ENCODE measurements around the gene CES2.

Gene CES2

GRCh38 chr16:66898207-66898606, 37.1 kb upstream of the CES2 start:
- H3K4me3 Mint-ChIP-seq: no peak overlapping the region
- H3K4me1 Mint-ChIP-seq (ENCODE audit: low read depth): peaks cover under 1% of the 10 kb centered on the region
- no peak for DNase-seq (ENCODE audit: low spot score)
- peaks cover under 1% of the 10 kb centered on the region for H3K36me3 Mint-ChIP-seq (ENCODE audit: low read depth)
- H3K9me3 Mint-ChIP-seq: no peaks in the 10 kb centered on the region
- no peak overlapping the region for H3K27ac Mint-ChIP-seq
- no peaks in the 10 kb centered on the region for H3K27me3 Mint-ChIP-seq (ENCODE audit: low read depth)

- Mint-ChIP-seq H3K4me1 (ENCODE audit: low read depth) (no peaks in the 10 kb centered on the region), H3K27me3 (ENCODE audit: low read depth) (no peaks in the 10 kb centered on the region), H3K4me3 (no peak overlapping the region), H3K36me3 (ENCODE audit: low read depth) (no peaks in the 10 kb centered on the region), H3K9me3 (no peaks in the 10 kb centered on the region), H3K27ac (no peak overlapping the region)
- DNase-seq (ENCODE audit: low spot score): no peak
Observed at GRCh38 chr16:66898933-66899309, 36.4 kb upstream of the CES2 start.

- no peaks in the 10 kb centered on the region for H3K9me3 Mint-ChIP-seq
- H3K36me3 Mint-ChIP-seq (ENCODE audit: low read depth): no peaks in the 10 kb centered on the region
- no peak overlapping the region for H3K27ac Mint-ChIP-seq
- no peaks in the 10 kb centered on the region for H3K4me1 Mint-ChIP-seq (ENCODE audit: low read depth)
- H3K27me3 Mint-ChIP-seq (ENCODE audit: low read depth): no peaks in the 10 kb centered on the region
- DNase-seq (ENCODE audit: low spot score): no peak
- H3K4me3 Mint-ChIP-seq: no peak overlapping the region
Observed at GRCh38 chr16:66899310-66899944, 35.9 kb upstream of the CES2 start.

GRCh38 chr16:66899945-66900710, 35.2 kb upstream of the CES2 start:
- no peaks in the 10 kb centered on the region for H3K36me3 Mint-ChIP-seq (ENCODE audit: low read depth)
- no peak overlapping the region for H3K4me3 Mint-ChIP-seq
- H3K27ac Mint-ChIP-seq: no peak overlapping the region
- DNase-seq (ENCODE audit: low spot score): no peak
- no peaks in the 10 kb centered on the region for H3K9me3 Mint-ChIP-seq
- H3K27me3 Mint-ChIP-seq (ENCODE audit: low read depth): no peaks in the 10 kb centered on the region
- H3K4me1 Mint-ChIP-seq (ENCODE audit: low read depth): no peaks in the 10 kb centered on the region

- Mint-ChIP-seq H3K4me1 (ENCODE audit: low read depth) (peaks cover 2% of the 10 kb centered on the region), H3K36me3 (ENCODE audit: low read depth) (no peaks in the 10 kb centered on the region), H3K27ac (no peak overlapping the region), H3K27me3 (ENCODE audit: low read depth) (no peaks in the 10 kb centered on the region), H3K9me3 (no peaks in the 10 kb centered on the region), H3K4me3 (no peak overlapping the region)
- no peak for DNase-seq (ENCODE audit: low spot score)
Observed at GRCh38 chr16:66900721-66901441, 34.4 kb upstream of the CES2 start.

- Mint-ChIP-seq H3K27ac (no peak overlapping the region), H3K27me3 (ENCODE audit: low read depth) (no peaks in the 10 kb centered on the region), H3K4me3 (no peak overlapping the region), H3K4me1 (ENCODE audit: low read depth) (peaks cover 6% of the 10 kb centered on the region), H3K9me3 (no peaks in the 10 kb centered on the region), H3K36me3 (ENCODE audit: low read depth) (no peaks in the 10 kb centered on the region)
- no peak for DNase-seq (ENCODE audit: low spot score)
Observed at GRCh38 chr16:66901626-66902025, 33.7 kb upstream of the CES2 start.

- H3K4me1 Mint-ChIP-seq (ENCODE audit: low read depth): peaks cover 6% of the 10 kb centered on the region
- H3K4me3 Mint-ChIP-seq: no peak overlapping the region
- no peak overlapping the region for H3K27ac Mint-ChIP-seq
- no peak for DNase-seq (ENCODE audit: low spot score)
- no peaks in the 10 kb centered on the region for H3K27me3 Mint-ChIP-seq (ENCODE audit: low read depth)
- no peaks in the 10 kb centered on the region for H3K9me3 Mint-ChIP-seq
- no peaks in the 10 kb centered on the region for H3K36me3 Mint-ChIP-seq (ENCODE audit: low read depth)
Observed at GRCh38 chr16:66902648-66903543, 32.4 kb upstream of the CES2 start.

- no peak overlapping the region for H3K27ac Mint-ChIP-seq
- no peaks in the 10 kb centered on the region for H3K36me3 Mint-ChIP-seq (ENCODE audit: low read depth)
- DNase-seq (ENCODE audit: low spot score): no peak
- no peak overlapping the region for H3K4me3 Mint-ChIP-seq
- H3K9me3 Mint-ChIP-seq: no peaks in the 10 kb centered on the region
- H3K4me1 Mint-ChIP-seq (ENCODE audit: low read depth): peaks cover 6% of the 10 kb centered on the region
- H3K27me3 Mint-ChIP-seq (ENCODE audit: low read depth): no peaks in the 10 kb centered on the region
Observed at GRCh38 chr16:66903544-66904427, 31.5 kb upstream of the CES2 start.

GRCh38 chr16:66904428-66904845, 30.9 kb upstream of the CES2 start:
- no peaks in the 10 kb centered on the region for H3K36me3 Mint-ChIP-seq (ENCODE audit: low read depth)
- H3K4me1 Mint-ChIP-seq (ENCODE audit: low read depth): peaks cover 6% of the 10 kb centered on the region
- no peak for DNase-seq (ENCODE audit: low spot score)
- H3K4me3 Mint-ChIP-seq: no peak overlapping the region
- H3K27ac Mint-ChIP-seq: no peak overlapping the region
- no peaks in the 10 kb centered on the region for H3K27me3 Mint-ChIP-seq (ENCODE audit: low read depth)
- no peaks in the 10 kb centered on the region for H3K9me3 Mint-ChIP-seq

- Mint-ChIP-seq H3K36me3 (ENCODE audit: low read depth) (no peaks in the 10 kb centered on the region), H3K27ac (no peak overlapping the region), H3K4me3 (no peak overlapping the region), H3K9me3 (no peaks in the 10 kb centered on the region), H3K4me1 (ENCODE audit: low read depth) (peaks cover 6% of the 10 kb centered on the region), H3K27me3 (ENCODE audit: low read depth) (no peaks in the 10 kb centered on the region)
- no peak for DNase-seq (ENCODE audit: low spot score)
Observed at GRCh38 chr16:66904846-66905632, 30.3 kb upstream of the CES2 start.

GRCh38 chr16:66905633-66906539, 29.4 kb upstream of the CES2 start:
- Mint-ChIP-seq H3K4me3 (no peak overlapping the region), H3K27me3 (ENCODE audit: low read depth) (no peaks in the 10 kb centered on the region), H3K27ac (no peak overlapping the region), H3K9me3 (no peaks in the 10 kb centered on the region), H3K36me3 (ENCODE audit: low read depth) (no peaks in the 10 kb centered on the region), H3K4me1 (ENCODE audit: low read depth) (peaks cover 6% of the 10 kb centered on the region)
- no peak for DNase-seq (ENCODE audit: low spot score)

Measured in T-helper 2 cell treated with Interferon-gamma antibody and Interleukin-4, amounts not matched to agents 5 μg/mL and 100 μg/mL, for 36 hours (primary cell).